ENCODE data around the gene TRMT5.

Gene TRMT5

GRCh38 chr14:60970146-60970545 lies 10.7 kb downstream of the TRMT5 start:
- H3K18ac ChIP-seq (ENCODE audit: low read length): no peak overlapping the region
- H2AK5ac ChIP-seq (ENCODE audit: low read length): no peak overlapping the region
- H3K4ac ChIP-seq (ENCODE audit: low read depth, low read length): no peak overlapping the region
- no peaks in the 10 kb centered on the region for H3K27me3 ChIP-seq (ENCODE audit: insufficient read depth, low read length, poor library complexity)
- WGBS (ENCODE audit: extremely low coverage, insufficient coverage, low lambda C conversion rate): no CpG with 5 or more reads among the region's 2 CpGs
- H3K4me1 ChIP-seq (ENCODE audit: control insufficient read depth, low read depth, low read length): no peaks in the 10 kb centered on the region
- H3K4me2 ChIP-seq (ENCODE audit: low read length): no peak overlapping the region
- no peaks in the 10 kb centered on the region for H3K79me1 ChIP-seq (ENCODE audit: low read length)
- H2BK15ac ChIP-seq (replicated peaks; ENCODE audit: low read depth): no peak overlapping the region
- H3K79me2 ChIP-seq (ENCODE audit: control insufficient read depth, insufficient read depth, low read length): no peaks in the 10 kb centered on the region
- H3K4me3 ChIP-seq (ENCODE audit: low read length): no peak overlapping the region
- H3K23ac ChIP-seq (ENCODE audit: low read length): no peak overlapping the region
- no peak overlapping the region for H3K27ac ChIP-seq (ENCODE audit: low read depth, low read length)
- H4K8ac ChIP-seq (ENCODE audit: low read depth, low read length): no peak overlapping the region
- no peaks in the 10 kb centered on the region for H3K36me3 ChIP-seq (ENCODE audit: control insufficient read depth, insufficient read depth, low read length)
- no peak overlapping the region for H3K56ac ChIP-seq (ENCODE audit: low read length)
- H3K9ac ChIP-seq (ENCODE audit: low read length): no peak overlapping the region
- H4K5ac ChIP-seq (ENCODE audit: low read length): no peak overlapping the region
- H2BK120ac ChIP-seq (ENCODE audit: low read depth, low read length): no peak overlapping the region
- no peak overlapping the region for H2BK5ac ChIP-seq (ENCODE audit: low read length)
- DNase-seq: no peak

GRCh38 chr14:60968671-60969070 lies 12.2 kb downstream of the TRMT5 start:
- Histone ChIP-seq H3K9ac (ENCODE audit: low read length) (no peak overlapping the region), H3K4me3 (ENCODE audit: low read length) (no peak overlapping the region), H3K79me2 (ENCODE audit: control insufficient read depth, insufficient read depth, low read length) (no peaks in the 10 kb centered on the region), H3K18ac (ENCODE audit: low read length) (no peak overlapping the region), H3K4me1 (ENCODE audit: control insufficient read depth, low read depth, low read length) (no peaks in the 10 kb centered on the region), H3K27me3 (ENCODE audit: insufficient read depth, low read length, poor library complexity) (no peaks in the 10 kb centered on the region), H3K4ac (ENCODE audit: low read depth, low read length) (no peak overlapping the region), H3K79me1 (ENCODE audit: low read length) (no peaks in the 10 kb centered on the region), H3K56ac (ENCODE audit: low read length) (no peak overlapping the region), H3K27ac (ENCODE audit: low read depth, low read length) (no peak overlapping the region), H2BK120ac (ENCODE audit: low read depth, low read length) (no peak overlapping the region), H3K36me3 (ENCODE audit: control insufficient read depth, insufficient read depth, low read length) (no peaks in the 10 kb centered on the region), H3K4me2 (ENCODE audit: low read length) (no peak overlapping the region), H2AK5ac (ENCODE audit: low read length) (no peak overlapping the region), H4K8ac (ENCODE audit: low read depth, low read length) (no peak overlapping the region), H4K5ac (ENCODE audit: low read length) (no peak overlapping the region), H2BK15ac (replicated peaks; ENCODE audit: low read depth) (no peak overlapping the region), H2BK5ac (ENCODE audit: low read length) (no peak overlapping the region), H3K23ac (ENCODE audit: low read length) (no peak overlapping the region)
- DNase-seq: no peak

- Histone ChIP-seq H3K9ac (ENCODE audit: low read length) (no peak overlapping the region), H3K56ac (ENCODE audit: low read length) (no peak overlapping the region), H3K27me3 (ENCODE audit: insufficient read depth, low read length, poor library complexity) (no peaks in the 10 kb centered on the region), H3K36me3 (ENCODE audit: control insufficient read depth, insufficient read depth, low read length) (no peaks in the 10 kb centered on the region), H3K4me1 (ENCODE audit: control insufficient read depth, low read depth, low read length) (no peaks in the 10 kb centered on the region), H3K4ac (ENCODE audit: low read depth, low read length) (no peak overlapping the region), H3K4me3 (ENCODE audit: low read length) (no peak overlapping the region), H2BK15ac (replicated peaks; ENCODE audit: low read depth) (no peak overlapping the region), H2BK120ac (ENCODE audit: low read depth, low read length) (no peak overlapping the region), H3K18ac (ENCODE audit: low read length) (no peak overlapping the region), H4K8ac (ENCODE audit: low read depth, low read length) (no peak overlapping the region), H3K27ac (ENCODE audit: low read depth, low read length) (no peak overlapping the region), H3K79me1 (ENCODE audit: low read length) (no peaks in the 10 kb centered on the region), H2BK5ac (ENCODE audit: low read length) (no peak overlapping the region), H3K23ac (ENCODE audit: low read length) (no peak overlapping the region), H2AK5ac (ENCODE audit: low read length) (no peak overlapping the region), H3K4me2 (ENCODE audit: low read length) (no peak overlapping the region), H3K79me2 (ENCODE audit: control insufficient read depth, insufficient read depth, low read length) (no peaks in the 10 kb centered on the region), H4K5ac (ENCODE audit: low read length) (no peak overlapping the region)
- peak; percentile 26 for DNase-seq
- no CpG with 5 or more reads among the region's 1 CpG for WGBS (ENCODE audit: extremely low coverage, insufficient coverage, low lambda C conversion rate)
These were observed 12.8 kb downstream of the TRMT5 start for GRCh38 chr14:60968099-60968498.

- Histone ChIP-seq H3K56ac (ENCODE audit: low read length) (no peak overlapping the region), H4K8ac (ENCODE audit: low read depth, low read length) (no peak overlapping the region), H2BK15ac (replicated peaks; ENCODE audit: low read depth) (no peak overlapping the region), H3K23ac (ENCODE audit: low read length) (no peak overlapping the region), H3K4ac (ENCODE audit: low read depth, low read length) (no peak overlapping the region), H2BK5ac (ENCODE audit: low read length) (no peak overlapping the region), H3K79me1 (ENCODE audit: low read length) (no peaks in the 10 kb centered on the region), H3K36me3 (ENCODE audit: control insufficient read depth, insufficient read depth, low read length) (no peaks in the 10 kb centered on the region), H3K79me2 (ENCODE audit: control insufficient read depth, insufficient read depth, low read length) (no peaks in the 10 kb centered on the region), H3K4me3 (ENCODE audit: low read length) (no peak overlapping the region), H4K5ac (ENCODE audit: low read length) (no peak overlapping the region), H3K9ac (ENCODE audit: low read length) (no peak overlapping the region), H2BK120ac (ENCODE audit: low read depth, low read length) (no peak overlapping the region), H3K27ac (ENCODE audit: low read depth, low read length) (no peak overlapping the region), H2AK5ac (ENCODE audit: low read length) (no peak overlapping the region), H3K27me3 (ENCODE audit: insufficient read depth, low read length, poor library complexity) (no peaks in the 10 kb centered on the region), H3K4me1 (ENCODE audit: control insufficient read depth, low read depth, low read length) (no peaks in the 10 kb centered on the region), H3K4me2 (ENCODE audit: low read length) (no peak overlapping the region), H3K18ac (ENCODE audit: low read length) (no peak overlapping the region)
- DNase-seq: no peak
These were observed 15.5 kb downstream of the TRMT5 start for GRCh38 chr14:60965402-60965801.

- Histone ChIP-seq H3K4me3 (ENCODE audit: low read length) (no peak overlapping the region), H3K56ac (ENCODE audit: low read length) (no peak overlapping the region), H3K4ac (ENCODE audit: low read depth, low read length) (no peak overlapping the region), H2BK5ac (ENCODE audit: low read length) (no peak overlapping the region), H3K79me2 (ENCODE audit: control insufficient read depth, insufficient read depth, low read length) (no peaks in the 10 kb centered on the region), H3K4me1 (ENCODE audit: control insufficient read depth, low read depth, low read length) (no peaks in the 10 kb centered on the region), H3K27me3 (ENCODE audit: insufficient read depth, low read length, poor library complexity) (no peaks in the 10 kb centered on the region), H3K27ac (ENCODE audit: low read depth, low read length) (no peak overlapping the region), H3K79me1 (ENCODE audit: low read length) (no peaks in the 10 kb centered on the region), H4K5ac (ENCODE audit: low read length) (no peak overlapping the region), H2BK120ac (ENCODE audit: low read depth, low read length) (no peak overlapping the region), H3K4me2 (ENCODE audit: low read length) (no peak overlapping the region), H2BK15ac (replicated peaks; ENCODE audit: low read depth) (no peak overlapping the region), H3K36me3 (ENCODE audit: control insufficient read depth, insufficient read depth, low read length) (no peaks in the 10 kb centered on the region), H3K18ac (ENCODE audit: low read length) (no peak overlapping the region), H2AK5ac (ENCODE audit: low read length) (no peak overlapping the region), H3K9ac (ENCODE audit: low read length) (no peak overlapping the region), H4K8ac (ENCODE audit: low read depth, low read length) (no peak overlapping the region), H3K23ac (ENCODE audit: low read length) (no peak overlapping the region)
- DNase-seq: no peak
- no CpG with 5 or more reads among the region's 2 CpGs for WGBS (ENCODE audit: extremely low coverage, insufficient coverage, low lambda C conversion rate)
These were observed 16.0 kb downstream of the TRMT5 start for GRCh38 chr14:60964904-60965303.

GRCh38 chr14:60963761-60964160 lies 17.1 kb downstream of the TRMT5 start:
- Histone ChIP-seq H2AK5ac (ENCODE audit: low read length) (no peak overlapping the region), H4K8ac (ENCODE audit: low read depth, low read length) (no peak overlapping the region), H3K4me1 (ENCODE audit: control insufficient read depth, low read depth, low read length) (no peaks in the 10 kb centered on the region), H3K18ac (ENCODE audit: low read length) (no peak overlapping the region), H4K5ac (ENCODE audit: low read length) (no peak overlapping the region), H3K79me2 (ENCODE audit: control insufficient read depth, insufficient read depth, low read length) (no peaks in the 10 kb centered on the region), H2BK5ac (ENCODE audit: low read length) (no peak overlapping the region), H2BK120ac (ENCODE audit: low read depth, low read length) (no peak overlapping the region), H3K4ac (ENCODE audit: low read depth, low read length) (no peak overlapping the region), H3K4me2 (ENCODE audit: low read length) (no peak overlapping the region), H3K79me1 (ENCODE audit: low read length) (no peaks in the 10 kb centered on the region), H3K23ac (ENCODE audit: low read length) (no peak overlapping the region), H3K4me3 (ENCODE audit: low read length) (no peak overlapping the region), H3K27ac (ENCODE audit: low read depth, low read length) (no peak overlapping the region), H3K36me3 (ENCODE audit: control insufficient read depth, insufficient read depth, low read length) (no peaks in the 10 kb centered on the region), H3K9ac (ENCODE audit: low read length) (no peak overlapping the region), H3K27me3 (ENCODE audit: insufficient read depth, low read length, poor library complexity) (no peaks in the 10 kb centered on the region), H3K56ac (ENCODE audit: low read length) (no peak overlapping the region), H2BK15ac (replicated peaks; ENCODE audit: low read depth) (no peak overlapping the region)
- no CpG with 5 or more reads among the region's 2 CpGs for WGBS (ENCODE audit: extremely low coverage, insufficient coverage, low lambda C conversion rate)
- DNase-seq: no peak
